HEK293 (cell line): ENCODE measurements around the gene CARD8.

ENCODE experiments used
- CTCF ChIA-PET: fragments of 350-600 bp; formaldehyde crosslinking; extraction: SDS; loops from one replicate; lab custom pipeline; 2021; ENCODE audit warnings: antibody characterized with exemption; lab: Yijun Ruan, JAX
- POLR2A ChIA-PET: fragments of 300-600 bp; formaldehyde crosslinking; extraction: SDS; loops from one replicate; lab custom pipeline; 2020; ENCODE audit warnings: antibody characterized with exemption, inconsistent platforms; lab: Yijun Ruan, JAX
- H3K27ac ChIP-seq: fragments of 200-500 bp; sonication (Bioruptor generic); 2 replicates; pipeline ENCODE4 v1.5.1; 2014; ENCODE audit warnings: low read depth, low read length, control low read depth, inconsistent platforms; ENCODE audit errors: extremely low read depth
- H3K36me3 ChIP-seq, 2 experiments: fragments of 200-500 bp in 1 of 2; sonication (Bioruptor generic) in 1 of 2; 1 replicate in 1 of 2; 2 replicates in 1 of 2; pipeline ENCODE4 v1.5.1; 2014 to 2017; ENCODE audit warnings: inconsistent platforms in 2 of 2, low read length in 2 of 2; ENCODE audit not compliant: control insufficient read depth in 2 of 2, insufficient read depth in 1 of 2
- H3K4me1 ChIP-seq: fragments of 200-500 bp; sonication (Bioruptor generic); 2 replicates; pipeline ENCODE4 v1.5.1; 2014; ENCODE audit warnings: mild to moderate bottlenecking, low read length, inconsistent platforms; ENCODE audit not compliant: control insufficient read depth, insufficient read depth
- H3K4me3 ChIP-seq: 2 replicates; pipeline ENCODE4 v1.5.1; 2011; ENCODE audit warnings: low read depth, mild to moderate bottlenecking, control low read depth, low read length, moderate library complexity
- H3K9me3 ChIP-seq: fragments of 200-500 bp; sonication (Bioruptor generic); 2 replicates; pipeline ENCODE4 v1.5.1; 2014; ENCODE audit warnings: low read depth, low read length, inconsistent platforms; ENCODE audit not compliant: control insufficient read depth, insufficient read depth
- GLI2 ChIP-seq: fragments of 450-650 bp; formaldehyde crosslinking; IDR thresholded peaks from 2 replicates; pipeline ENCODE4; 2017; ENCODE audit warnings: missing biosample characterization, missing genetic modification characterization, low read depth, borderline replicate concordance
- GLIS1 ChIP-seq: fragments of 450-650 bp; formaldehyde crosslinking; IDR thresholded peaks from 2 replicates; pipeline ENCODE4 v1.5.1; 2016; ENCODE audit warnings: missing biosample characterization, missing genetic modification characterization
- KLF1 ChIP-seq: fragments of 450-650 bp; formaldehyde crosslinking; IDR thresholded peaks from 2 replicates; pipeline ENCODE4 v1.5.1; 2016; ENCODE audit warnings: missing biosample characterization, missing genetic modification characterization
- ZBTB20 ChIP-seq: fragments of 450-650 bp; formaldehyde crosslinking; IDR thresholded peaks from 2 replicates; pipeline ENCODE4 v1.5.1; 2016; ENCODE audit warnings: missing biosample characterization, missing genetic modification characterization
- ZFHX2 ChIP-seq: fragments of 450-650 bp; formaldehyde crosslinking; conservative IDR thresholded peaks from 2 replicates; pipeline ENCODE4 v1.5.1; 2016; ENCODE audit warnings: missing biosample characterization, missing genetic modification characterization
- ZNF157 ChIP-seq: fragments of 450-650 bp; formaldehyde crosslinking; IDR thresholded peaks from 2 replicates; pipeline ENCODE4 v1.5.1; 2016; ENCODE audit warnings: missing biosample characterization, missing genetic modification characterization
- ZNF239 ChIP-seq: fragments of 450-650 bp; formaldehyde crosslinking; IDR thresholded peaks from 2 replicates; pipeline ENCODE4 v1.5.1; 2016; ENCODE audit warnings: missing biosample characterization, missing genetic modification characterization
- ZNF311 ChIP-seq: fragments of 450-650 bp; formaldehyde crosslinking; IDR thresholded peaks from 2 replicates; pipeline ENCODE4 v1.5.1; 2017; ENCODE audit warnings: missing biosample characterization, missing genetic modification characterization, borderline replicate concordance
- ZNF529 ChIP-seq: fragments of 450-650 bp; formaldehyde crosslinking; IDR thresholded peaks from 2 replicates; pipeline ENCODE4 v1.5.1; 2017; ENCODE audit warnings: missing genetic modification characterization, missing biosample characterization; ENCODE audit not compliant: insufficient replicate concordance
- ZNF571 ChIP-seq: fragments of 450-650 bp; formaldehyde crosslinking; IDR thresholded peaks from 2 replicates; pipeline ENCODE4 v1.5.0; 2017; ENCODE audit warnings: missing biosample characterization, missing genetic modification characterization
- ZNF792 ChIP-seq: fragments of 450-650 bp; formaldehyde crosslinking; IDR thresholded peaks from 2 replicates; pipeline ENCODE4 v1.5.1; 2016; ENCODE audit warnings: missing biosample characterization, missing genetic modification characterization
- TF ChIP-seq, protein P1 (sequence below): fragments of 450-650 bp; formaldehyde crosslinking; IDR thresholded peaks from 2 replicates; pipeline ENCODE4 v1.5.1; 2017; ENCODE audit warnings: missing biosample characterization, missing genetic modification characterization
- TF ChIP-seq, protein P2 (sequence below): fragments of 450-650 bp; formaldehyde crosslinking; IDR thresholded peaks from 2 replicates; pipeline ENCODE4 v1.5.1; 2016; ENCODE audit warnings: missing biosample characterization, missing genetic modification characterization
- TF ChIP-seq, protein P3 (sequence below): fragments of 450-650 bp; IDR thresholded peaks from 2 replicates; pipeline ENCODE4 v1.5.1; 2018; ENCODE audit warnings: missing biosample characterization, missing genetic modification characterization
- TF ChIP-seq, protein P4 (sequence below): fragments of 450-650 bp; formaldehyde crosslinking; IDR thresholded peaks from 2 replicates; pipeline ENCODE4 v1.5.1; 2017; ENCODE audit warnings: missing biosample characterization, missing genetic modification characterization
- TF ChIP-seq, protein P5 (sequence below): fragments of 450-650 bp; formaldehyde crosslinking; IDR thresholded peaks from 2 replicates; pipeline ENCODE4 v1.5.1; 2016; ENCODE audit warnings: missing biosample characterization, missing genetic modification characterization, borderline replicate concordance
- TF ChIP-seq, protein P6 (sequence below): fragments of 450-650 bp; formaldehyde crosslinking; IDR thresholded peaks from 2 replicates; pipeline ENCODE4 v1.5.1; 2016; ENCODE audit warnings: missing biosample characterization, missing genetic modification characterization

The CARD8 gene

DNA sequence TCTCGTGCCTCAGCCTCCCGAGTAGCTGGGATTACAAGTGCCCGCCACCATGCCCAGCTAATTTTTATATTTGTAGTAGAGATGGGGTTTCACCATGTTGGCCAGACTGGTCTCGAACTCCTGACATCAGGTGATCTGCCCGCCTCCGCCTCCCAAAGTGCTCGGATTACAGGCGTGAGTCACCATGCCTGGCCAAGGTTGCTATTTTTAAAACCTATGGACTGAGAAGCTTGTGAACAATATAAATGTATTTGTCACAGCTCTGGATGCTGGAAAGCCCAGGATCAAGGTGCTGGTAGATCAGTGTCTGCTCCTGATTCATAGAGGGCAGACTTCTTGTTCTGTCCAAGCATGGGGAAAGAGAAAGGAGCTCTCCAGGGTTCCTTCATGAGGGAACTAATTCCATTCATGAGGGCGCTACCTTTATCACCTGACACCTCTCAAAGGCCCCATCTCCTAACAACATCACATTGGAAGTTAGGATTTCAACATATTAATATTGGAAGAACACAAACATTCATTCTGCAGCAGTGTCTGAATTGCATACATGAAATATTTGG, 16.1 kb downstream of the CARD8 start:
- H3K4me3 ChIP-seq, result no peak overlapping the region
- peaks cover 7 to 29% of the 10 kb centered on the region in 2 experiments for H3K36me3 ChIP-seq
- TF ChIP-seq, protein P1, sequence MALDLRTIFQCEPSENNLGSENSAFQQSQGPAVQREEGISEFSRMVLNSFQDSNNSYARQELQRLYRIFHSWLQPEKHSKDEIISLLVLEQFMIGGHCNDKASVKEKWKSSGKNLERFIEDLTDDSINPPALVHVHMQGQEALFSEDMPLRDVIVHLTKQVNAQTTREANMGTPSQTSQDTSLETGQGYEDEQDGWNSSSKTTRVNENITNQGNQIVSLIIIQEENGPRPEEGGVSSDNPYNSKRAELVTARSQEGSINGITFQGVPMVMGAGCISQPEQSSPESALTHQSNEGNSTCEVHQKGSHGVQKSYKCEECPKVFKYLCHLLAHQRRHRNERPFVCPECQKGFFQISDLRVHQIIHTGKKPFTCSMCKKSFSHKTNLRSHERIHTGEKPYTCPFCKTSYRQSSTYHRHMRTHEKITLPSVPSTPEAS (tag by site-specific recombination), result no peak
- peak; percentile 34 for TF ChIP-seq ZFHX2
- TF ChIP-seq, protein P2, sequence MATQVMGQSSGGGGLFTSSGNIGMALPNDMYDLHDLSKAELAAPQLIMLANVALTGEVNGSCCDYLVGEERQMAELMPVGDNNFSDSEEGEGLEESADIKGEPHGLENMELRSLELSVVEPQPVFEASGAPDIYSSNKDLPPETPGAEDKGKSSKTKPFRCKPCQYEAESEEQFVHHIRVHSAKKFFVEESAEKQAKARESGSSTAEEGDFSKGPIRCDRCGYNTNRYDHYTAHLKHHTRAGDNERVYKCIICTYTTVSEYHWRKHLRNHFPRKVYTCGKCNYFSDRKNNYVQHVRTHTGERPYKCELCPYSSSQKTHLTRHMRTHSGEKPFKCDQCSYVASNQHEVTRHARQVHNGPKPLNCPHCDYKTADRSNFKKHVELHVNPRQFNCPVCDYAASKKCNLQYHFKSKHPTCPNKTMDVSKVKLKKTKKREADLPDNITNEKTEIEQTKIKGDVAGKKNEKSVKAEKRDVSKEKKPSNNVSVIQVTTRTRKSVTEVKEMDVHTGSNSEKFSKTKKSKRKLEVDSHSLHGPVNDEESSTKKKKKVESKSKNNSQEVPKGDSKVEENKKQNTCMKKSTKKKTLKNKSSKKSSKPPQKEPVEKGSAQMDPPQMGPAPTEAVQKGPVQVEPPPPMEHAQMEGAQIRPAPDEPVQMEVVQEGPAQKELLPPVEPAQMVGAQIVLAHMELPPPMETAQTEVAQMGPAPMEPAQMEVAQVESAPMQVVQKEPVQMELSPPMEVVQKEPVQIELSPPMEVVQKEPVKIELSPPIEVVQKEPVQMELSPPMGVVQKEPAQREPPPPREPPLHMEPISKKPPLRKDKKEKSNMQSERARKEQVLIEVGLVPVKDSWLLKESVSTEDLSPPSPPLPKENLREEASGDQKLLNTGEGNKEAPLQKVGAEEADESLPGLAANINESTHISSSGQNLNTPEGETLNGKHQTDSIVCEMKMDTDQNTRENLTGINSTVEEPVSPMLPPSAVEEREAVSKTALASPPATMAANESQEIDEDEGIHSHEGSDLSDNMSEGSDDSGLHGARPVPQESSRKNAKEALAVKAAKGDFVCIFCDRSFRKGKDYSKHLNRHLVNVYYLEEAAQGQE (tag by site-specific recombination), result 0 out of 2 replicates have a peak, but pooled peaks have one; percentile 21
- ChIA-PET CTCF (interaction anchor here (0.7 to 1.0 kb wide), 2 partner anchors 19 to 905 kb away, joined by 3 read pairs; no protein-coding TSS in a partner anchor), POLR2A (interaction anchor here (0.7 to 1.3 kb wide), 3 partner anchors 36 to 348 kb away, joined by 4 to 5 read pairs (median 5); no protein-coding TSS in a partner anchor)
- no peaks in the 10 kb centered on the region for H3K4me1 ChIP-seq
- no peak overlapping the region for H3K27ac ChIP-seq
- no peaks in the 10 kb centered on the region for H3K9me3 ChIP-seq

DNA sequence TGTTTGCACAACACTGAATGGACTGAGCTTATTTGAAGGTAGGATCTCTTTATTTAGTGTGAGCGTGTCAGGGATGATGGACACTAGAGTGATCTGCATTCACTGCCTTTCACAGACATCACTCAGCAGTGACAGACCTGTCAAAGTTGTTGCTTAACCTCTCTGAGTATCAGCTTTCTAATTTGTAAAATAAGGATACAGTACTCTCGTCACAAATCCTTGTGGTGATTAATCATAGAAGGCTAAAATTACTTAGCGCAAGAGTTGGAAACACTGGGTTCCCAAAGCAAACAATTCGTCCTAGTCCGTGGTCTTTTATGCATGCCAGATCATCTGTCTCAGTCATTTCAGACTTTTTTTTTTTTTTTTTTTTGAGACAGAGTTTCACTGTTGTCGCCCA, 16.6 kb downstream of the CARD8 start:
- peaks cover 7 to 31% of the 10 kb centered on the region in 2 experiments for H3K36me3 ChIP-seq
- POLR2A ChIA-PET, result interaction anchor here (0.7 kb wide), 2 partner anchors 69 to 347 kb away, joined by 5 read pairs; no protein-coding TSS in a partner anchor
- no peaks in the 10 kb centered on the region for H3K4me1 ChIP-seq
- H3K4me3 ChIP-seq, result no peak overlapping the region
- no peak overlapping the region for H3K27ac ChIP-seq
- H3K9me3 ChIP-seq, result no peaks in the 10 kb centered on the region
- CTCF ChIA-PET, result interaction anchor here (0.7 to 1.0 kb wide), 2 partner anchors 20 to 904 kb away, joined by 3 read pairs; no protein-coding TSS in a partner anchor
- TF ChIP-seq GLIS1 (tag by site-specific recombination), result no peak
- no peak for TF ChIP-seq ZNF311 (tag by site-specific recombination)
- TF ChIP-seq GLI2, result no peak
- TF ChIP-seq, protein P3, sequence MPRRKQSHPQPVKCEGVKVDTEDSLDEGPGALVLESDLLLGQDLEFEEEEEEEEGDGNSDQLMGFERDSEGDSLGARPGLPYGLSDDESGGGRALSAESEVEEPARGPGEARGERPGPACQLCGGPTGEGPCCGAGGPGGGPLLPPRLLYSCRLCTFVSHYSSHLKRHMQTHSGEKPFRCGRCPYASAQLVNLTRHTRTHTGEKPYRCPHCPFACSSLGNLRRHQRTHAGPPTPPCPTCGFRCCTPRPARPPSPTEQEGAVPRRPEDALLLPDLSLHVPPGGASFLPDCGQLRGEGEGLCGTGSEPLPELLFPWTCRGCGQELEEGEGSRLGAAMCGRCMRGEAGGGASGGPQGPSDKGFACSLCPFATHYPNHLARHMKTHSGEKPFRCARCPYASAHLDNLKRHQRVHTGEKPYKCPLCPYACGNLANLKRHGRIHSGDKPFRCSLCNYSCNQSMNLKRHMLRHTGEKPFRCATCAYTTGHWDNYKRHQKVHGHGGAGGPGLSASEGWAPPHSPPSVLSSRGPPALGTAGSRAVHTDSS (tag by site-specific recombination), result no peak
- no peak for TF ChIP-seq KLF1 (tag by site-specific recombination)
- TF ChIP-seq ZNF239 (tag by site-specific recombination), result no peak
- TF ChIP-seq, protein P4, sequence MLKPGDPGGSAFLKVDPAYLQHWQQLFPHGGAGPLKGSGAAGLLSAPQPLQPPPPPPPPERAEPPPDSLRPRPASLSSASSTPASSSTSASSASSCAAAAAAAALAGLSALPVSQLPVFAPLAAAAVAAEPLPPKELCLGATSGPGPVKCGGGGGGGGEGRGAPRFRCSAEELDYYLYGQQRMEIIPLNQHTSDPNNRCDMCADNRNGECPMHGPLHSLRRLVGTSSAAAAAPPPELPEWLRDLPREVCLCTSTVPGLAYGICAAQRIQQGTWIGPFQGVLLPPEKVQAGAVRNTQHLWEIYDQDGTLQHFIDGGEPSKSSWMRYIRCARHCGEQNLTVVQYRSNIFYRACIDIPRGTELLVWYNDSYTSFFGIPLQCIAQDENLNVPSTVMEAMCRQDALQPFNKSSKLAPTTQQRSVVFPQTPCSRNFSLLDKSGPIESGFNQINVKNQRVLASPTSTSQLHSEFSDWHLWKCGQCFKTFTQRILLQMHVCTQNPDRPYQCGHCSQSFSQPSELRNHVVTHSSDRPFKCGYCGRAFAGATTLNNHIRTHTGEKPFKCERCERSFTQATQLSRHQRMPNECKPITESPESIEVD (tag by site-specific recombination), result no peak
- TF ChIP-seq, all 188 proteins: peak for 0

DNA sequence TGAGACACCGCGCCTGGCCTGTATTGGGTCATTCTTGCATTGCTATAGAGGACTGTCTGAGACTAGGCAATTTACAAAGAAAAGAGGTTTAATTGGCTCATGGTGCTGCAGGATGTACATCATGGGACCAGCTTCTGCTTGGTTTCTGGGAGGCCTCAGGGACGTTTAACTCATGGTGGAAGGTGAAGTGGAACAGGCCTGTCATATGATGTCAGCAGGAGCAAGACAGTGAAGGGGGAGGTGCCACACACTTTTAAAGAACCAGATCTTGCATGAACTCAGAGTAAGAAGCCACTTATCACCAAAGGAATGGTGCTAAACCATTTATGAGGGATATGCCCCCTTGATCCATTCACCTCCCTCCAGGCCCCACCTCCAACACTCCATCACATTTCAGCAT, 18.7 kb downstream of the CARD8 start:
- ChIA-PET POLR2A (interaction anchor here (0.6 kb wide), 1 partner anchor 706 kb away, joined by 3 read pairs; no protein-coding TSS in a partner anchor), CTCF (interaction anchor here (0.6 to 0.7 kb wide), 2 partner anchors 93 to 183 kb away, joined by 3 read pairs; no protein-coding TSS in a partner anchor)
- Histone ChIP-seq H3K9me3 (no peaks in the 10 kb centered on the region), H3K4me1 (no peaks in the 10 kb centered on the region), H3K27ac (no peak overlapping the region), H3K36me3 (peaks cover 7 to 45% of the 10 kb centered on the region in 2 experiments), H3K4me3 (no peak overlapping the region)
- TF ChIP-seq ZNF157 (tag by site-specific recombination) (no peak), ZNF571 (no peak), ZNF529 (tag by site-specific recombination) (no peak), ZNF792 (tag by site-specific recombination) (no peak), ZBTB20 (no peak)
- TF ChIP-seq, protein P5, sequence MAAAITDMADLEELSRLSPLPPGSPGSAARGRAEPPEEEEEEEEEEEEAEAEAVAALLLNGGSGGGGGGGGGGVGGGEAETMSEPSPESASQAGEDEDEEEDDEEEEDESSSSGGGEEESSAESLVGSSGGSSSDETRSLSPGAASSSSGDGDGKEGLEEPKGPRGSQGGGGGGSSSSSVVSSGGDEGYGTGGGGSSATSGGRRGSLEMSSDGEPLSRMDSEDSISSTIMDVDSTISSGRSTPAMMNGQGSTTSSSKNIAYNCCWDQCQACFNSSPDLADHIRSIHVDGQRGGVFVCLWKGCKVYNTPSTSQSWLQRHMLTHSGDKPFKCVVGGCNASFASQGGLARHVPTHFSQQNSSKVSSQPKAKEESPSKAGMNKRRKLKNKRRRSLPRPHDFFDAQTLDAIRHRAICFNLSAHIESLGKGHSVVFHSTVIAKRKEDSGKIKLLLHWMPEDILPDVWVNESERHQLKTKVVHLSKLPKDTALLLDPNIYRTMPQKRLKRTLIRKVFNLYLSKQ (tag by site-specific recombination), result no peak
- TF ChIP-seq, protein P6, sequence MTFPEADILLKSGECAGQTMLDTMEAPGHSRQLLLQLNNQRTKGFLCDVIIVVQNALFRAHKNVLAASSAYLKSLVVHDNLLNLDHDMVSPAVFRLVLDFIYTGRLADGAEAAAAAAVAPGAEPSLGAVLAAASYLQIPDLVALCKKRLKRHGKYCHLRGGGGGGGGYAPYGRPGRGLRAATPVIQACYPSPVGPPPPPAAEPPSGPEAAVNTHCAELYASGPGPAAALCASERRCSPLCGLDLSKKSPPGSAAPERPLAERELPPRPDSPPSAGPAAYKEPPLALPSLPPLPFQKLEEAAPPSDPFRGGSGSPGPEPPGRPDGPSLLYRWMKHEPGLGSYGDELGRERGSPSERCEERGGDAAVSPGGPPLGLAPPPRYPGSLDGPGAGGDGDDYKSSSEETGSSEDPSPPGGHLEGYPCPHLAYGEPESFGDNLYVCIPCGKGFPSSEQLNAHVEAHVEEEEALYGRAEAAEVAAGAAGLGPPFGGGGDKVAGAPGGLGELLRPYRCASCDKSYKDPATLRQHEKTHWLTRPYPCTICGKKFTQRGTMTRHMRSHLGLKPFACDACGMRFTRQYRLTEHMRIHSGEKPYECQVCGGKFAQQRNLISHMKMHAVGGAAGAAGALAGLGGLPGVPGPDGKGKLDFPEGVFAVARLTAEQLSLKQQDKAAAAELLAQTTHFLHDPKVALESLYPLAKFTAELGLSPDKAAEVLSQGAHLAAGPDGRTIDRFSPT (tag by site-specific recombination), result no peak
